IPS-15b (cell line): ENCODE measurements around the gene PRSS21.

Source experiments
- H3K27me3 ChIP-seq: one replicate; pipeline ENCODE4 v1.6.1; 2013; ENCODE audit warnings: low read length; ENCODE audit not compliant: control insufficient read depth, insufficient read depth
- H3K36me3 ChIP-seq: one replicate; pipeline ENCODE4 v1.6.1; 2013; ENCODE audit warnings: low read length; ENCODE audit not compliant: control insufficient read depth, insufficient read depth
- H3K4me1 ChIP-seq: one replicate; pipeline ENCODE4 v1.6.1; 2013; ENCODE audit warnings: mild to moderate bottlenecking, low read length; ENCODE audit not compliant: control insufficient read depth, insufficient read depth
- H3K4me3 ChIP-seq: one replicate; pipeline ENCODE4 v1.5.1; 2013; ENCODE audit warnings: low read depth, low read length
- H3K9ac ChIP-seq: one replicate; pipeline ENCODE4 v1.6.1; 2013; ENCODE audit warnings: low read depth, mild to moderate bottlenecking, low read length
- H3K9me3 ChIP-seq: one replicate; pipeline ENCODE4 v1.6.1; 2013; ENCODE audit warnings: mild to moderate bottlenecking, low read length; ENCODE audit not compliant: control insufficient read depth, insufficient read depth

The PRSS21 gene

GRCh38 chr16:2843526-2843925 lies 26.5 kb downstream of the PRSS21 start:
- H3K4me1 ChIP-seq = no peaks in the 10 kb centered on the region
- no peaks in the 10 kb centered on the region for H3K36me3 ChIP-seq
- H3K9me3 ChIP-seq = no peaks in the 10 kb centered on the region
- H3K9ac ChIP-seq = no peak overlapping the region
- peaks cover 14% of the 10 kb centered on the region for H3K27me3 ChIP-seq
- no peak overlapping the region for H3K4me3 ChIP-seq

- H3K9me3 ChIP-seq = no peaks in the 10 kb centered on the region
- H3K4me3 ChIP-seq = no peak overlapping the region
- peaks cover 21% of the 10 kb centered on the region for H3K27me3 ChIP-seq
- no peaks in the 10 kb centered on the region for H3K36me3 ChIP-seq
- H3K9ac ChIP-seq = no peak overlapping the region
- no peaks in the 10 kb centered on the region for H3K4me1 ChIP-seq
These were observed 28.1 kb downstream of the PRSS21 start for GRCh38 chr16:2845116-2845515.

- no peaks in the 10 kb centered on the region for H3K9me3 ChIP-seq
- no peaks in the 10 kb centered on the region for H3K4me1 ChIP-seq
- H3K9ac ChIP-seq = no peak overlapping the region
- H3K36me3 ChIP-seq = no peaks in the 10 kb centered on the region
- H3K27me3 ChIP-seq = peaks cover 21% of the 10 kb centered on the region
- H3K4me3 ChIP-seq = no peak overlapping the region
These were observed 29.7 kb downstream of the PRSS21 start for GRCh38 chr16:2846511-2847310.

DNA sequence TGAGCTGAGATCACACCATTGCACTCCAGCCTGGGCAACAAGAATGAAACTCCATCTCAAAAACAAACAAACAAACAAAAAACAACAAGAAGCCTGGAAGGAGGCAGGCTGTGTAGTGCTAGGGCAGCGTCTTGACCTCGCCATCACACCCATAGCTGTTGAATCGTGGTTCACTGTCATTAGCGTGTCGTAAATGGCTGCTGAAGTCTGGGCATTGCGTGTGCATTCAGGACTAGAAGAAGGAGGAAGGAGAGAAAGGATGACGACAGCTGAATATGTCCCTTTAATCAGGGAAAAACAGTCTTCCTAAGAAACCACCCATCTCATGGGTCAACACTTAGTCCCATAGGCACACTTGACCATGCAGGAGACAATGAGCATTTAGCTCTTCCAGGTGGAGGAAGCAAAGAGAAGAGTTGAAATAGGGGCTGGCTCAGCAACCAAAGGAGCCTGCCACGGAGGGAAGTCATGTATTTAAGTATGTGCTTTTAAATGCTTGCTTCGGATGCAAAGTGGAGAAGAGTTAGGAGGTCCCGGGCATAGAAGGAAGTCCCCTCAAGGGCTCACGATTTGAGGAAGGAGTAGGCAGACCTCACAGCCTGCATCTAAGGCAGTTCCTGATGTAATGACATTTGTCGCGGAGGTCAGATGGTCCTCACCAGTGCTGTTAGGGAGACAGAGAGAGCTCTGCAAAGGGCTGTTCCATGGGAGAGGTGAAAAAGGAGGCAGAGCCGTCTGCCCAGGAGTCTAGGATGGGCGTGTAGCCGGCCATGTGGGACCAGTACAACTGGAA lies 32.1 kb downstream of the PRSS21 start:
- H3K4me1 ChIP-seq = no peaks in the 10 kb centered on the region
- no peak overlapping the region for H3K9ac ChIP-seq
- no peaks in the 10 kb centered on the region for H3K9me3 ChIP-seq
- no peaks in the 10 kb centered on the region for H3K36me3 ChIP-seq
- no peak overlapping the region for H3K4me3 ChIP-seq
- peaks cover 16% of the 10 kb centered on the region for H3K27me3 ChIP-seq

DNA sequence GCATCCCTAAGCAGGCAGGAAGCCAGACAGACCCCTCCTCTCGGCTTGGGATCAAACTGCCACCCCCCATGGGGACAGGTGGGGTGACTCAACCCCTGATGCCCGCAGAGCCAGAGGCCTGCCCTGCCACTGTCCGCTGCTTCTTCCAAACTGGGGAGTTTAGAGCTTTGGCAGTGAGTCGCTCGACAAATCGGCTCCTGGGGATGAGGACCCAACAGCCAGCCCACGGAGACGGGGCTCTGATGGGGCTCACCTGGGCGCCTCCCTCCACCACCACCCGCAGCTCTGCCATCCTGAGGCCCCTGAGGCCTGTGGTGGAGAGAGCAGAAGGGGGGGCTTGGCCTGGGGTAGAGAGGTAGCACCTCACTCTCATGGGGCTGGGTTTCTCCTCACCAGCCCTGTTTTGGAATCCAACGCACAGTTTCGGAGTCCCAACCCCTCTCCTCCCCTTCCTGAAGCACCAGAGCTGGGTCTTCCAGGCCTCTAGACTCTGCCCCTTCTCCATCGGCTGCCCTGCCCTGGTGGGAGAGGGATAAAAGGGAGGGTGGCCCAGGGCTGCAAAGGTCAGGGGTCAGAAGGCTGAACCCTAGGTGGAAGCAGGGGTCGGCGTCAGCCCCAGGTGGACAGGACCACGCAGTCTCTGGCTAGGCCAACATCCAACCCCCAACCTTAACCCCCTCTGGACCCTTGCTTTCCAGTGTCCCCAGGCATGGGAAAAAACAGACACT lies 35.1 kb downstream of the PRSS21 start:
- no peaks in the 10 kb centered on the region for H3K4me1 ChIP-seq
- H3K36me3 ChIP-seq = peaks cover 4% of the 10 kb centered on the region
- no peak overlapping the region for H3K9ac ChIP-seq
- H3K4me3 ChIP-seq = no peak overlapping the region
- H3K9me3 ChIP-seq = peaks cover 5% of the 10 kb centered on the region
- peaks cover 7% of the 10 kb centered on the region for H3K27me3 ChIP-seq

DNA sequence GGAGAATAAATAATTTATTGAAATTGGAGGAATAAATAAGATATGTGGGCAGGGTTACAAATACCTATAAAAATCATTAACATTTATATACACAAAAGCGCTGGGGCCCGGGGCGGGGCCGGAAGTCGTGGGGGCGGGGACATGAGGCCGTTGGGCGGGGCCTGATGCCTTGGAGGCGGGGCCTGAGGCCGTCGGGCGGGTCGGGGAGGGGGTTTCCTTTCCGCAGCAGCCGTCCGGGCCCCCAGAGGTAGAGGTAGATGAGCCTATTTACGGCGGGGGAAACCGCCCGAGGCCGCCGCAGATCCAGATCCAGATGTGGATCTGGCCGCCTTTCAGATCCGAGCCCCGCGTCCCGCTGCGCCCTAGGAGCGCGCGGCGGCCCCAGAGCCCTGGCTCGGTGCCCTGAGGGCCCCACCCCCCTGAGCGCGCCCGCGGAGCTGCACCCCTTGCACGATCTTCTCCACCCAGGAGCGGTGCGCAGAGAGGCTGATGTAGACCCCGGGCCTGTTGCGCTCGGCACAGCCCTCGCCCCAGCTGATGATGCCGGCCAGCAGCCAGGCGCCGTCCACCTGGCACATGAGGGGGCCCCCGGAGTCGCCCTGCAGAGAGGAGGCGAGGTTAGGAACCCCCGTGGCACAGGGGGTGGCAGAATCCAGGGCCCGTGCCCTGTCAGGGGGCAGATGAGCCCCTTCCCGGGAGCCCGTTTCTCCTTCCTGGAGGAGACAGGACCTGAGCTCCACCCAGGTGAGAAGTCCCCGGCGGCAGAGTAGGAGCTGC lies 35.9 kb downstream of the PRSS21 start:
- no peak overlapping the region for H3K9ac ChIP-seq
- peaks cover 9% of the 10 kb centered on the region for H3K27me3 ChIP-seq
- peaks cover 4% of the 10 kb centered on the region for H3K36me3 ChIP-seq
- peaks cover 5% of the 10 kb centered on the region for H3K9me3 ChIP-seq
- no peak overlapping the region for H3K4me3 ChIP-seq
- H3K4me1 ChIP-seq = no peaks in the 10 kb centered on the region

DNA sequence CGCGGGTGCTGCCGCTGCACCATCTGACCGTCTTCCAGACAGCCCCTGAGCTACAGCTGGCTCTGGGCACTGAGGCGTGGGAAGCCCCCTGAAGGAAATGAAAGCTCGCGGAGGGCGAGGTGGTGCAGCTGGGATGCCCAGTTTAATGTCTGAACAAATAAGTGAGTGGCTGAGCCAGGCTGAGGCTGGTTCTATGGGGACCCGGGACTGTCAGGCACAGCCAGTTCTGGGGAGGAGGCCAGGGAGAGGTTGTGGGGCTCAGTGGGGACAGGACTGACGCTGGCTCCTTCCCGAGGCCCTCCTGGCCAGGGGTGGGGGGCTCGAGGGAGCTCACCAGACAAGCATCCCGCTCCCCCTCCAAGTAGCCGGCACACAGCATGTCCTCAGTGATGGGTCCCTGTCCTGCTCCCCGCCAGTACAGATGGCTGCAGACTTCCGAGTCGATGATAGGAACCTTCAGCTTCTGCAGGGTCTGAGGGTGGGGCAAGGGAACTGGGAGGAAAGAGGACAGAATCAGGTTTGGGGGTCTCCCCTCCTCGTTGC lies 36.6 kb downstream of the PRSS21 start:
- Histone ChIP-seq H3K9me3 (peaks cover 5% of the 10 kb centered on the region), H3K27me3 (peaks cover 9% of the 10 kb centered on the region), H3K4me1 (no peaks in the 10 kb centered on the region), H3K9ac (no peak overlapping the region), H3K4me3 (no peak overlapping the region), H3K36me3 (peaks cover 4% of the 10 kb centered on the region)

DNA sequence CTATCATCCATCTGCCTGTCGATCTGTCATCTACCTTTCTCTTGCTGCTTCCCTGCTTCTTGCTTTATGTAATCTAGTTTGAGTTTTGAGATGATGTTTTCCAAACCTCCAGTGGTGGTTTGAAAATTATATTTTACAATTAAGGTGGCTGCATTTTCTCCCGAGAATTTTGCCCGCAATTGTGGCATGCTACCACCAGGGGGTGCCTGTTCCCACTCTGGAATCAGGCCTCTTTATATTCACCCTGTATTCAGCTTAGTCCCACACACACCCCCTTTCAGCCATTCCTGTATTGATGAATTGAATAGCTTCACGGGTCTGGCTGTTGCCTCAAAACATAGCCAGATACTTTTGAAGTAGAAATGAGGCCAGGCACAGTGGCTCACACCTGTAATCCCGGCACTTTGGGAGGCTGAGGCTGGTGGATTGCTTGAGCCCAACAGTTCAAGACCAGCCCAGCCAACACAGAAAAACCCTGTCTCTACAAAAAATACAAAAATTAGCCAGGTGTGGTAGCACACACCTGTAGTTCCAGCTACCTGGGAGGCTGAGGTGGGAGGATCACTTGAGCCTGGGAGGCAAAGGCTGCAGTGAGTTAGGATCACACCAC lies 37.8 kb downstream of the PRSS21 start:
- H3K4me1 ChIP-seq = no peaks in the 10 kb centered on the region
- peaks cover 5% of the 10 kb centered on the region for H3K9me3 ChIP-seq
- H3K36me3 ChIP-seq = peaks cover 4% of the 10 kb centered on the region
- H3K4me3 ChIP-seq = no peak overlapping the region
- no peak overlapping the region for H3K9ac ChIP-seq
- peaks cover 2% of the 10 kb centered on the region for H3K27me3 ChIP-seq

DNA sequence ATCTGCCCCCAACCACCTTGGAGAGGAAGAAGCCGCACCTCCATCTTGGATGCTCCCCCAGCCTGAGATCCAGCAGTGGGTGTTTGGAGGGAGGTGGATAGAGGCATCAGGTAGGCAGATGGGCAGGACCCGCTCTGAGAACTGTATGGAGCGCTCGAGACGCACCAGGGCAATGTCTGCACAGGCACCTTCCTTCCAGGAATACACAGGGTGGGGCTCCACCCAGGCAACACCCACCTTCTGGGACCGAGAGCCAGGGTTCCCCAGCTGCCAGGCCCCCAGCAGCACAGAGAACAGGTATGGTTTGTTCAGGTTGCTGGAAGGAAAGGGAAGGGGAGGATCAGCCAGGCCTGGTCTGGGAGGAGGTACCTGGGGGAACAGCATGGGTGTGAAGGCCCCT lies 38.5 kb downstream of the PRSS21 start:
- no peaks in the 10 kb centered on the region for H3K4me1 ChIP-seq
- peaks cover 5% of the 10 kb centered on the region for H3K9me3 ChIP-seq
- H3K36me3 ChIP-seq = peaks cover 4% of the 10 kb centered on the region
- H3K9ac ChIP-seq = no peak overlapping the region
- H3K4me3 ChIP-seq = no peak overlapping the region
- peaks cover 2% of the 10 kb centered on the region for H3K27me3 ChIP-seq

DNA sequence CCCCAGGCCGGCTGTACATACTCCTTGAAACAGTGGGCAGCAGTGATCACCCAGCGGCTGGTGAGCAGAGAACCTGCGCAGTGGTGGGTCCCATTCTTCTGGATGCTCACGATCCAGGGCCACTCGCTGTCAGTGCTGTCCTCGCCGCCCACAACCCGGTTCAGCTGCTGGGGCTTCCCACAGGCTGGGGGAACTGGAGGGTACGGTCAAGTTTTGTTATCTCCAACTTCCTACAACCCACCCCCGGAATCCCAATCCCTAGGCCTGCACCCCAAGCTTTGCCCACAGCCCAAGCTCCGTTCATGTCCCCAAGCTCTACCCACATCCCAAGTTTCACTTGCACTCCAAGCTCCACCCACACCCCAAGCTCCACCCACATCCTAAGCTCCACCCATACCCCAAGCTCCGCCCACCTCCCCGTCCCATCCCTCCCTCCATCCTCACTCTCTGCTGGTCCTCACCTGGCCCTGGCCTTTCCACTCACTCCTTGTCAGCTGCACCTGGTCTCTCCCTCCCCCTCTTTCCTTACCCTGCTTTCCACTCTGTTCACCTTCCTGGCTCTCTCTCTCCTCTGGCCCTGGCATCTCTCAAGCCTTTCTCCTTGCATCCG lies 39.1 kb downstream of the PRSS21 start:
- H3K9ac ChIP-seq = no peak overlapping the region
- peaks cover 2% of the 10 kb centered on the region for H3K27me3 ChIP-seq
- H3K36me3 ChIP-seq = peaks cover 4% of the 10 kb centered on the region
- H3K4me3 ChIP-seq = no peak overlapping the region
- no peaks in the 10 kb centered on the region for H3K4me1 ChIP-seq
- peaks cover 5% of the 10 kb centered on the region for H3K9me3 ChIP-seq
